SK-N-SH treated with all-trans-retinoic acid at 6 μM for 48 hours (cell line): Measurements from ENCODE around the gene PAPSS1.

Source experiments
- GLIS3 ChIP-seq: fragments of 250-450 bp; sonication (Bioruptor Pico); IDR thresholded peaks from 2 replicates; pipeline ENCODE4 v1.5.0; 2020; ENCODE audit warnings: mild to moderate bottlenecking, moderate library complexity
- SNAI2 ChIP-seq: fragments of 250-450 bp; sonication (Bioruptor Pico); IDR thresholded peaks from 2 replicates; pipeline ENCODE4 v1.5.0; 2020; ENCODE audit warnings: mild to moderate bottlenecking, moderate library complexity

DNA sequence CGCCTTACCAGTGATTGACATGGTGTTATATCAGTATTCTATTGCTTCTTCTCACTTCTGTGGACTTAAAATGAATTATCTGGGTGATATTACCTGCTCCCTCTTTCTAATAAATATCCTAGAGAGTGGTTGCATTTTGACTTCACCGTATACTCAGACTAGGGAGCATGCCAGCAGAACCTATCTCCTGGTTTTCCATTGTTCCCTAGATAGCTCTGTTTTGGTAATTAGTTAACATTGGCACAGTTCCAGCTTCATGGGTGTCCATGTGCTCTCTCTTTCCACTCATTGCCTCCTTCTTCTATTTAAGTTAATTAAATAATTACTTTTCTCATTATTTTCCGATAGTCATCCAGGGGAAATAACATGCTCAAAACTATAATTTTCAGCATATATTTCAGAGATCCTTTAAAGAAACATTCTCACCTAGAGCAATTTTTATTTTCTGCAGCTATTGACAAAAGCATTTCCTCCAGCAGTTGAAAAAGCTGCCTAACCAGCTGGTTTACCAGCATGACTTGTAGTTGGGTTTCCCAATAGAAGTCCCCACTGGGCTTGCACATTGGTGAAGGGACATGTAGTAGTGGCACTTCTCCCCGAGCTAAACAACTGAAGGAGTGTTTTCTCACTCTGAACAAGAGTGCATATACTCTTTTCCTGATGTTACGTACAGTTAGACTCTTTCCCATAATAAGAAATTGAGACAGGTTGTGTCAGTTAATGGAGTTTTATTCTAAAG, 27.9 kb upstream of the PAPSS1 start:
- TF ChIP-seq GLIS3 (CRISPR knock-in tag) (no peak), SNAI2 (no peak)
